Ureter (tissue), 1 donor: Measurements from ENCODE around the gene AKAP6. TPM values are rescaled to one million over a fixed set of nuclear protein-coding genes. Genes with fewer than 3 reads are reported as not detected.

Experiments
- DNase-seq: peaks from one replicate; pipeline ENCODE4 v3.0.0-alpha.2; 2020; ENCODE audit warnings: low spot score
- total RNA-seq: library from RNA; stranded (reverse); gene quantifications from one replicate; pipeline ENCODE4 v1.2.4, GENCODE V29; 2023
- donor health status: DM: yes; HTN: yes; CAD: no.

The AKAP6 gene
- total RNA-seq, 1 donor from 2014 or later = 16.5 TPM

DNA sequence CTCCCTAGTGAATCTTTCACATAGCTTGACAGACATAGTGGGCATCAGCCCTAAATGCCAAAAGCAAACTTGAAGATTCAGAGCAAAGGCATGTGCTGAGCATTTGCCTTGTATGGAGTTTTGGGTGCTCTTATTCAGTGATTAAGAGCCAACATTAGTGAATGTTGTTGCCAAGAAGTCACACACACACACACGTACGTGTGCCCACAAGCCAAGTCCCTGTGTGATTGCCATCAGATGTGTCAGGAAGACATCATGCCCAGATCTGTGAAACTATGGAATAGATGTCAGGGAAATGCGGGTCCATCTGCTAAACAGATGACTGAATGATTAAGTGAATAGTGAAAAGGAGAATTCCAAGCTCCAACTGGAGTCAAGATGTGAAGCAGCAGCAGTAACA lies 149.0 kb downstream of the AKAP6 start:
- DNase-seq = no peak

- DNase-seq = no peak
Observed at GRCh38 chr14:32480337-32480736, 151.2 kb downstream of the AKAP6 start.

DNA sequence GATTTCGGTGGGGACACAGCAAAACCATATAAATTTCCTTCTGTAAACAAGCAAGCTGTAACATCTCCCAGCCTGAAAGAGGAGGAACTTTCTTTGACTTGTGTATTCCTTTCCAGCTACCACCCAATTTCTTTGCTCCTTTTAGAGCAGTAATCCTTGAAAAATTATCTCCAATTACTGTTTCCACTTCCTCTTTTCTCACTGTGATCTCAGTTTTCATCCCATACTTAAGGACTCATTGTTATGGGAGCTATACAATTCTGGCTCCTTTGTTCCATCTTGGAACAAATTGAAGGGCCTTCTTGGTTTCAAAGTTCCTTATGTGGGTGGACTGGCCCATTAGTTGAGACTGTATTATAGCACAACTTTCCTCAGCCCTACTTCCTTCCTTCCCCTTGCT lies 152.6 kb downstream of the AKAP6 start:
- no peak for DNase-seq

DNA sequence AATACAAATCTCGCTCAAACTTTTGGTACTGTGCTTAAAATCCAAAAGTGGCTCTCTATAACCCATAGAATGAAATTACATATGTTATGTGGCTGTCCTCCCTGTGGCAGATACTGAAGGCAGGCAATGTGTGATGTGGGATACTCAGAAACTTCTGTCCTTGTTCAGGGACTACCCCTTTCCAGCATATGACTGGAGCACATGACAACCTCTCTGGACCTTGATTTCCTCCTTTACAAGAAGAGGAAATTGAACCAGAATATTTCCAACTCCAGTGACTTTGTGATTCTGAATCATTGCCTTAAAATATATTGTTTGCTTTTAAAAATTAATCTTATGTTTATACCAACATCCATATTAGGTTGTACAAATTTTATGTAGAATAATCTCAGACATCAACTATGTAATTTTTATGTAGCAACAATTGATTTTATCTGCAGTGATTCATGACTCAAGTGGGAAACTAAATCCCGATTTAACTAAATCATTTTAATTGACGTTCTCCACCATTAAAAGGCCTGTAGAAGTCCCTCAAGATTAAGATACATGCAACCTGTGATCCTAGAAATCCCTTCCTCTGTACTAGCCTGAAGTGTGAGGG lies 162.4 kb downstream of the AKAP6 start:
- DNase-seq = no peak

DNA sequence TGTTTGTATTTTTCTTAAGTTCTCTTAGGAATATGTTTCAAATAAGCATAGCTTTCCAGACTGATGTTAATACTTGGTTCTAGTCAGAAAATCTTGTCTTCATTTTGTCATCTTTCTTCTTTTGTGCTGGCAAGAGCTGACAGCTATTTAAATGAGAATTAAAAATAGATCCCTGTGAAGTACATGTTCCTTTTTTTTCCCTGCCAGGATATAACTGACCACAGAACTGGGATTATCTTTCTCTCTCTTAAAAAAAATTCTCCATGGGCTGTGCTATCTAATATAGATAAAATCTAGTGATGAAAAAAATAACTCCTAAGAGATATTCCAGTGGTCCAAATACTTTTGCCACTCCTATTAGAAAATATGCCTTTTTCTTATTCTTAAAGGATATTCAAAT lies 163.4 kb downstream of the AKAP6 start:
- DNase-seq = no peak

DNA sequence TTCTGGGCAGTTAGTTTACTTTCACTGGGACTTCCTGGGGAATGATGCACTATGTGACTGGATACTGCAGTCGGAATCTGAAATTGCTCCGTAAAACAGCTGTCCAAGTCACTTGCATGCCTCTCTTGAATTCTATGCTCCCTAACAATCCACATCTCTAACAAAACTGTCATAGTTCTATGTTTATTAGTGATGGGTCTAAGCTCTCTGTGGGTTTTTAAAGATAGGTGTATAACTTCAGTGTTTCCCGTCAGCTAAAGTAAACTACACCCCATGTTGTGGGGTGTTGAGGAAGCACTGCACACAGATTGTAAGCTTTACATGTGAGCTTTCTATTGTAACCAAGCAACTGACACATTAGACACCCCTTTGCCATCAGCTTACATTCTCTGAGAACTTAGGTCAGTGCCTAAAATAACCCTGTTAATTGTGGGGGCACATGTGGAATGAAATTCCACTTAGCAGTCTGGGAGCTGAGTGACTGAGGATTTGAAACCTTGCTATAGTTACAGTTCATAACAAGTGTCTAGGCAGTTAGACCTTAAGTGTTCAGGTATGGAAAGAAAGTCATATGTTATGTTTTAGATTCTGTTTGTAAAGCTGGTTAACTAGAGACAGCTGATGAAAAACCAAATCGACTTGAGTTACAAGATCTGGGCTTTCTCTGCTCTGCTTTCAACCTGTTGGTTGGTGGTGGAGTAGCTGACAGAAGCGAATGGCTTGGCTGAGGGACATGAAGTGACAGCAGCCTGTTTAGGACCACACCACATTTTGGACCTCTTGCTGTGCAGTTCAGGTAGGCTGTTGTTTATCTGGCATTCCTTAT lies 165.7 kb downstream of the AKAP6 start:
- DNase-seq = no peak

- DNase-seq = no peak
Observed at GRCh38 chr14:32495435-32495734, 166.3 kb downstream of the AKAP6 start.

- no peak for DNase-seq
Observed at GRCh38 chr14:32497248-32497647, 168.2 kb downstream of the AKAP6 start.

DNA sequence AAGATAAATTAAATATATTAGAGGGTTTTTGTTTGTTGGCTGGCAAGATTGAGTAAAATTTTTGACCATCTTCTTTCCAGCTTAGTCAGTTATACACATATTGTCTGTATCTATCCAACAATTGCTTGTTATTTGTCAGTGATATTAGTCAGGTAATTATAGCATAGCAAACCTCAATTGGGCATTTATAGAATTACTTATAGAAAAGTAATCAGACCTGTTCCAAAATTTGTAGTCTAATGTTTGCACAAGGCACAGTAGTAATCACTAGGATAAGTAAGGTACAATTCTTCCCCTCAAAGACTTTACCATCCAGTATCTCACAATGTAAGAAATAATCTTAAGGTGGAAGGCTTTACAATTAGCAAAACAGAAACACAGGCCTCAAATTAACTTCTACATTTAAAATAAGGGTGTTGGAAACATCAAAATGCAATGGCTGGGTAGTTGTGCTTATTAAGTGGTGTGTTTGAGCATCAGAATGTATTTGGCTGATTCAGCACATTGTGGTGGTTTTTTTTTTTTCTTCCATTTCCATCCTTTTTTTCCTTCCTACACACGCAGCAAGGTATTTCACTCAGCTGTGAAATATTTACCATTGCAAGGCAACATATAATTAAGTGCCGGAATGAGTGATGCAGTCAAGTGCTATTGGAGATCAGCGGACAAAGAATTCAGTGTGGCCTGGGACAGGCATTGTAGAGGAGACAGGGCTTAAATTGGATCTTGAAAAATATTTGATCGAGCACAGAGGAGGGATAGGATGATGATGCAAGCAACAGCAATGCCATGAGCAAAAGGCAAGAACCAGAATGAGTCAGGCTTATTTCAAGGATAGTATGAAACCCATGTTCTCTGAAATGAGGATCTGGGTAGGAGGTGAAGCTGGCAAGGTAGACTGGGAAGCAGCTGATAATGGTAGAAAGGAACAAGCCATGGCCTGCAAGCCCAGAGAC lies 178.2 kb downstream of the AKAP6 start:
- no peak for DNase-seq

- no peak for DNase-seq
Observed at GRCh38 chr14:32508281-32508680, 179.2 kb downstream of the AKAP6 start.

DNA sequence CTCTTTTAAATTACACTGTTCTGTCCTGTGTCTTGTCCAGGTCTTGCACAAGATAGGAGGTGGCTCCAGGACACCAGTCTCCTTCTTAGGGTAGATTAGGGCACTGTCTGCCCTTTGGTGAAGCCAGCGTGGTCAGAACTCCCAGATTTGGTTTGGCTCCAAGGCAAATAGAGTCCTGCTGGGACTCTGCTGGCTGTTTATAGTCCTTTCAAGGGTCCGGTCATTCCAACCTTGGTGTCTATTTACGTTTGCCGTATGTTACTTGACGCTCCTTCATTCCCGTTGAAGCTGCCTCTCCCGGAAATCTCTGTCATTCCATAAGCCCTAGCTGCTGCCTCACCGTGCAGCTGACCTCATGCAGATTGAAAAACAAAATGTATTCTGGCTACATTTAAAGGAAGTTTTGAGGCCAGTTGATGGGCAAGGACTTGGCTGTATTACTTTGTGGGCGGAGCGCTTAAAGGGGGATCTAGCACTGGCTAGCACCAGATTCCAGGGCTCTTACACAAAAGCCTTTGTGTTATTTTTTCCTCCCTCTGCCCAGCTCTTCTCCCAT lies 180.6 kb downstream of the AKAP6 start:
- DNase-seq = peak; percentile 52

- DNase-seq = no peak
Observed at GRCh38 chr14:32510815-32511214, 181.7 kb downstream of the AKAP6 start.

- no peak for DNase-seq
Observed at GRCh38 chr14:32512348-32512747, 183.2 kb downstream of the AKAP6 start.

GRCh38 chr14:32512813-32513212 lies 183.7 kb downstream of the AKAP6 start:
- DNase-seq = no peak

- no peak for DNase-seq
Observed at GRCh38 chr14:32513571-32514009, 184.5 kb downstream of the AKAP6 start.

GRCh38 chr14:32514236-32514635 lies 185.1 kb downstream of the AKAP6 start:
- DNase-seq = no peak

GRCh38 chr14:32514681-32515080 lies 185.6 kb downstream of the AKAP6 start:
- DNase-seq = no peak

DNA sequence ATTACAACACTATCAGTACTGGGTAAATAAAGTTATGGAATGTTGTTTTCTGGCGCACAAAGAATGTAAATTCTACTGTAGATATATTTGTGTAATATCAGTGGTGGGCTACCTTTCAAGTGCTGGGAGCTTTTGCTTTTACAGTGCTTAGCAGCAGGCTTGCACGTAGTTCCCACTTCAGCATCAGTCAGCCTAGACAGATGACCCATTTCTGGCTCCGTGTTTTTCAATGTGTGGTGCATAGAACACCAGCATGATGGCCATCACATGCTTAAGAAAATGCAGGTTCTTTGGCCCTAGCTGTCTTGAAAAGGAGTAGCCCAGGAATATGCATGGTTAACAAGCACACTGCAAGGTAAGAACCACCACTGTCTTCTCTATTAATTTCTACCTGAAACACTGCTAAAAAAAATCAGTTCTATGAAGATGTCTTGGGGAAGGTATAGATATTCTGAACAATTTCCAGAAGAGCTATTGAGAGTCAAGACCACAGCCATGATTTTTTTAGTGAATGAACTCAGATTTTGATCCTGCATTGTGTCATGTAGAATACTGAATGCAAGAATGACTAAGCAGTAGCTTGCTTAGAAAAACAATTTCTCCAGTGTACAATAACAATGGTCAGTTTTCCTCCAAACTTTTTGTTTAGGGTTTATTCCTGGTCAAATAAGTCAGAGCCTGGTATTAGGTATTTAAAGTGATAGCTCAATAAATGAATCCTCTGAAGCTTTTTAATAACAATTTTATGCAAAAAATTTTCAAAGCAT lies 195.7 kb downstream of the AKAP6 start:
- no peak for DNase-seq

GRCh38 chr14:32525591-32525990 lies 196.5 kb downstream of the AKAP6 start:
- no peak for DNase-seq

GRCh38 chr14:32530800-32531199 lies 201.7 kb downstream of the AKAP6 start:
- DNase-seq = no peak

- DNase-seq = no peak
Observed at GRCh38 chr14:32531942-32532515, 202.9 kb downstream of the AKAP6 start.
